ENCODE results near the gene SESN3.

- TF ChIP-seq CTCF (IDR thresholded peaks at IDR 0.05; ENCODE audit: low read length) = no peak
- no peak for TF ChIP-seq EZH2 (IDR thresholded peaks at IDR 0.05; ENCODE audit: borderline replicate concordance, low read length)
Measured at GRCh38 chr11:95119361-95120060, 111.5 kb downstream of the SESN3 start.
